ENCODE measurements around the gene TIMM9. TPM values are rescaled to one million over a fixed set of nuclear protein-coding genes. Genes with fewer than 3 reads are reported as not detected.

Gene TIMM9
- 10 to 100 TPM; 44.9 to 61.7 (median 57.6) TPM for total RNA-seq

GRCh38 chr14:58427281-58428117 is at the start of gene TIMM9, which contains the start of gene KIAA0586:
Gene TIMM9 (minus strand): TSS chr14:58427531. CDS start chr14:58411945, 15,586 bp downstream.
Gene KIAA0586 (plus strand): TSS chr14:58427719. CDS start chr14:58428265, 546 bp downstream.
- no peaks in the 10 kb centered on the region for H3K9me3 ChIP-seq
- H3K27me3 ChIP-seq: no peaks in the 10 kb centered on the region
- H3K4me1 ChIP-seq: peaks cover 23% of the 10 kb centered on the region
- H3K4me3 ChIP-seq: peak within 1 kb of the TSS; percentile 93
- 0% methylated on average over 33 of the region's 33 CpGs for WGBS
- H3K36me3 ChIP-seq: peaks cover 9% of the 10 kb centered on the region
- peak in 1 of 2 donors; percentile 66 for TF ChIP-seq POLR2A (IDR thresholded peaks at IDR 0.05)
- peak in 2 of 3 donors; percentile 69 to 80 for TF ChIP-seq POLR2AphosphoS5 (IDR thresholded peaks at IDR 0.05)
- TF ChIP-seq EP300 (IDR thresholded peaks at IDR 0.05): peak; percentile 21
- TF ChIP-seq CTCF (IDR thresholded peaks at IDR 0.05): no peak
- DNase-seq (ENCODE audit: low spot score in 2 of 2): peak; percentile 98
- H3K27ac ChIP-seq: peak within 1 kb of the TSS; percentile 91

- TF ChIP-seq CTCF (IDR thresholded peaks at IDR 0.05) (no peak), POLR2AphosphoS5 (IDR thresholded peaks at IDR 0.05) (no peak), POLR2A (IDR thresholded peaks at IDR 0.05) (no peak), EP300 (IDR thresholded peaks at IDR 0.05) (no peak)
- no peak for DNase-seq (ENCODE audit: low spot score in 2 of 2)
- H3K27me3 ChIP-seq: no peaks in the 10 kb centered on the region
- H3K4me3 ChIP-seq: no peak overlapping the region
- H3K9me3 ChIP-seq: no peaks in the 10 kb centered on the region
- no peak overlapping the region for H3K27ac ChIP-seq
- WGBS: 95% methylated on average over 1 of the region's 1 CpG
- peaks cover 34% of the 10 kb centered on the region for H3K36me3 ChIP-seq
- no peaks in the 10 kb centered on the region for H3K4me1 ChIP-seq
These were observed 49.0 kb upstream of the TIMM9 start for GRCh38 chr14:58476320-58476719.

- WGBS: over 99% methylated on average over 5 of the region's 5 CpGs
- DNase-seq (ENCODE audit: low spot score in 2 of 2): no peak
- H3K27ac ChIP-seq: no peak overlapping the region
These were observed 42.0 kb upstream of the TIMM9 start for GRCh38 chr14:58469309-58469708.

GRCh38 chr14:58467575-58467974 is 40.2 kb upstream of the TIMM9 start:
- Histone ChIP-seq H3K27ac (no peak overlapping the region), H3K36me3 (peaks cover 56% of the 10 kb centered on the region), H3K9me3 (no peaks in the 10 kb centered on the region), H3K27me3 (no peaks in the 10 kb centered on the region), H3K4me1 (no peaks in the 10 kb centered on the region), H3K4me3 (no peak overlapping the region)
- no peak for DNase-seq (ENCODE audit: low spot score in 2 of 2)
- 94% methylated on average over 2 of the region's 2 CpGs for WGBS
- TF ChIP-seq CTCF (IDR thresholded peaks at IDR 0.05) (no peak), POLR2AphosphoS5 (IDR thresholded peaks at IDR 0.05) (no peak), POLR2A (IDR thresholded peaks at IDR 0.05) (no peak), EP300 (IDR thresholded peaks at IDR 0.05) (no peak)

More at GRCh38 chr14:58469309-58469708, 42.0 kb upstream of the TIMM9 start:
- H3K4me3 ChIP-seq: no peak overlapping the region
- TF ChIP-seq POLR2AphosphoS5 (IDR thresholded peaks at IDR 0.05): no peak
- TF ChIP-seq POLR2A (IDR thresholded peaks at IDR 0.05): no peak
- TF ChIP-seq EP300 (IDR thresholded peaks at IDR 0.05): no peak
- no peak for TF ChIP-seq CTCF (IDR thresholded peaks at IDR 0.05)
- no peaks in the 10 kb centered on the region for H3K4me1 ChIP-seq
- no peaks in the 10 kb centered on the region for H3K27me3 ChIP-seq
- H3K9me3 ChIP-seq: no peaks in the 10 kb centered on the region
- H3K36me3 ChIP-seq: peaks cover 41% of the 10 kb centered on the region

- Histone ChIP-seq H3K4me3 (no peak overlapping the region), H3K9me3 (no peaks in the 10 kb centered on the region), H3K27ac (no peak overlapping the region), H3K4me1 (no peaks in the 10 kb centered on the region), H3K36me3 (peaks cover 62% of the 10 kb centered on the region), H3K27me3 (no peaks in the 10 kb centered on the region)
- no peak for TF ChIP-seq CTCF (IDR thresholded peaks at IDR 0.05)
- TF ChIP-seq POLR2AphosphoS5 (IDR thresholded peaks at IDR 0.05): no peak
- TF ChIP-seq EP300 (IDR thresholded peaks at IDR 0.05): no peak
- no peak for TF ChIP-seq POLR2A (IDR thresholded peaks at IDR 0.05)
- no peak for DNase-seq (ENCODE audit: low spot score in 2 of 2)
- 100% methylated on average over 1 of the region's 1 CpG for WGBS
These were observed 39.1 kb upstream of the TIMM9 start for GRCh38 chr14:58466459-58466858.

Measured in suprapubic skin (tissue), 4 donors.